Keratinocyte (primary cell): ENCODE measurements around the gene DIP2B.

Experiments used
- EZH2 ChIP-seq: IDR thresholded peaks from one replicate; pipeline ENCODE4 v1.6.1; 2012; ENCODE audit warnings: inconsistent platforms, mild to moderate bottlenecking, low read length, moderate library complexity
- TF ChIP-seq, protein P1 (sequence below), 3 experiments: IDR thresholded peaks in 1 of 3; conservative IDR thresholded peaks in 1 of 3; optimal IDR thresholded peaks in 1 of 3; 2 replicates in 2 of 3; 3 replicates in 1 of 3; pipeline versions ENCODE3 to v1.5.1; 2011; ENCODE audit warnings: low read length in 3 of 3, mild to moderate bottlenecking in 3 of 3, moderate library complexity in 2 of 3, control low read depth in 1 of 3, inconsistent platforms in 1 of 3; ENCODE audit not compliant: insufficient read depth in 2 of 3; ENCODE audit errors: extremely low read depth in 1 of 3

DNA sequence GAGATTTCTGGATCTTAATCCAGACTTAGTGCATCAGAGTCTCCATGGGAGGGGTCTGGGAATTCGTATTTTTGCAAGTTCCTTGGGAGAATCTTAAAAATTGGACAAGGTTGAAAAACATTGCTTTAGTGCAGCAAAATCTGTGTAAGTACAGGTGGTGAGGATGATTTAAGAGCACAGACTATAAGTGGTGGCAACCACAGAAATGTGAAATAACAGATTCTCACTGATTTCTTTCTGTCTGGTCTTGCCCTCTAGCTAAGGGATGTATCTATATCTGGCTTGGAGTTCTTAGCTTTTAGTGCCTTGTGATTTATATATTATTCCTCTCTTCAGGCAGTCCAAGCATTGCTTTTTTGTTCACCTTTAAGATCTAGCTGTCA lies 116.2 kb downstream of the DIP2B start:
- TF ChIP-seq, protein P1, sequence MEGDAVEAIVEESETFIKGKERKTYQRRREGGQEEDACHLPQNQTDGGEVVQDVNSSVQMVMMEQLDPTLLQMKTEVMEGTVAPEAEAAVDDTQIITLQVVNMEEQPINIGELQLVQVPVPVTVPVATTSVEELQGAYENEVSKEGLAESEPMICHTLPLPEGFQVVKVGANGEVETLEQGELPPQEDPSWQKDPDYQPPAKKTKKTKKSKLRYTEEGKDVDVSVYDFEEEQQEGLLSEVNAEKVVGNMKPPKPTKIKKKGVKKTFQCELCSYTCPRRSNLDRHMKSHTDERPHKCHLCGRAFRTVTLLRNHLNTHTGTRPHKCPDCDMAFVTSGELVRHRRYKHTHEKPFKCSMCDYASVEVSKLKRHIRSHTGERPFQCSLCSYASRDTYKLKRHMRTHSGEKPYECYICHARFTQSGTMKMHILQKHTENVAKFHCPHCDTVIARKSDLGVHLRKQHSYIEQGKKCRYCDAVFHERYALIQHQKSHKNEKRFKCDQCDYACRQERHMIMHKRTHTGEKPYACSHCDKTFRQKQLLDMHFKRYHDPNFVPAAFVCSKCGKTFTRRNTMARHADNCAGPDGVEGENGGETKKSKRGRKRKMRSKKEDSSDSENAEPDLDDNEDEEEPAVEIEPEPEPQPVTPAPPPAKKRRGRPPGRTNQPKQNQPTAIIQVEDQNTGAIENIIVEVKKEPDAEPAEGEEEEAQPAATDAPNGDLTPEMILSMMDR (optimal IDR thresholded peaks at IDR 0.05 in 1 of 3, IDR thresholded peaks at IDR 0.05 in 1 of 3, conservative IDR thresholded peaks at IDR 0.05 in 1 of 3; ENCODE audit: extremely low read depth in 1 of 3, insufficient read depth in 2 of 3, low read length in 3 of 3) = no peak
- no peak for TF ChIP-seq EZH2
